GM23248 (cell line): ENCODE data around the gene FREY1.

Experiments used
- EZH2 ChIP-seq: fragments of 200-600 bp; sonication (generic); IDR thresholded peaks from 2 replicates; pipeline ENCODE4 v1.6.1; 2018; ENCODE audit warnings: antibody characterized with exemption, mild to moderate bottlenecking; ENCODE audit not compliant: insufficient read depth, poor library complexity, severe bottlenecking
- EZH2phosphoT487 ChIP-seq: fragments of 200-600 bp; sonication (generic); IDR thresholded peaks from 2 replicates; pipeline ENCODE4 v1.6.1; 2018; ENCODE audit warnings: antibody characterized with exemption, moderate library complexity, mild to moderate bottlenecking, low read depth; ENCODE audit not compliant: insufficient read depth

DNA sequence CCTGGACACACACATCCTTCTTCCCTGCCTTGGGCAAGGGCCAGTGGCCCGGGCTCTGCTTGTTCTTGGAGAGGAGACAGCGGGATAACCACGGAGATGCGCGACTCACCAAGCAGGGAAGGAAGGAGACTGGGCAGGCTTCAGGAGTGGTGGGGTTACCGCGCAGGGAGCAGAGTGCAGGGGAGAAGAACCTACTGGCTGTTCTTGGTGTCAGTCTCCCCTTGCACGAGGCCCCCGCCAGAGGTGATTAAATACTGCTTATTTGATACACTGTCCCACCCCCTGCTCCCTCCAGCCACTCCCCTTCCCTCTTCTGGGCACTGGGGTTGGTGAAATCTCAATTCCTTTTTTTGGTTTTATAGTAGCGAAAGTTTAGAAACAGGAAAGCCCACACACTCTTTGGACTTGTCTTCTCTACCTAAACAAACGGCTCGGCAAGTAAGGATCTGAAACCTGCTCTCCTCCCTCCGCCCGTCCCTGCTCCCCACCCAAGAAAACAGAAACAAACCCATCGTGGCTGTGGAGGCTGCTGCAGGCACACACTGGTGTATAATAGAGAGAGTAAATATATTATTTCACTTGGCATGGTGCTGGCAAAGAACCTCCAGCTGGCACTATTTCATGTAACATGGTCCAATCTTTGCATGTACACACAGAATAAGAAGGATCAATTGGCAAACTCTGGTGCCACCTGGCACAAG, 26.2 kb upstream of the FREY1 start:
- no peak for TF ChIP-seq EZH2
- TF ChIP-seq EZH2phosphoT487: no peak
